ENCODE results near the gene MED26. TPM values are rescaled to one million over a fixed set of nuclear protein-coding genes. Genes with fewer than 3 reads are reported as not detected.

Gene MED26
- total RNA-seq, 6 donors from 2014 or later, result 12.6 to 26.5 (median 13.8) TPM

GRCh38 chr19:16591803-16592556, 36.0 kb downstream of the MED26 start:
- peaks cover 55 to 85% (median 65%) of the 10 kb centered on the region in 4 donors for H3K4me1 ChIP-seq
- H3K9me3 ChIP-seq, result no peaks in the 10 kb centered on the region
- H3K27me3 ChIP-seq, result no peaks in the 10 kb centered on the region
- no peak for ATAC-seq (ENCODE audit: low FRiP score in 2 of 2)
- no peak overlapping the region for H3K27ac ChIP-seq
- 69 to 71% methylated on average over 9 to 10 of the region's 10 CpGs for WGBS, 2 donors
- TF ChIP-seq CTCF (IDR thresholded peaks at IDR 0.05) (no peak), POLR2AphosphoS5 (IDR thresholded peaks at IDR 0.05) (no peak), EP300 (IDR thresholded peaks at IDR 0.05) (no peak), POLR2A (IDR thresholded peaks at IDR 0.05) (no peak)
- H3K4me3 ChIP-seq, result no peak overlapping the region
- H3K36me3 ChIP-seq, result no peaks in the 10 kb centered on the region
- no peak for DNase-seq

DNA sequence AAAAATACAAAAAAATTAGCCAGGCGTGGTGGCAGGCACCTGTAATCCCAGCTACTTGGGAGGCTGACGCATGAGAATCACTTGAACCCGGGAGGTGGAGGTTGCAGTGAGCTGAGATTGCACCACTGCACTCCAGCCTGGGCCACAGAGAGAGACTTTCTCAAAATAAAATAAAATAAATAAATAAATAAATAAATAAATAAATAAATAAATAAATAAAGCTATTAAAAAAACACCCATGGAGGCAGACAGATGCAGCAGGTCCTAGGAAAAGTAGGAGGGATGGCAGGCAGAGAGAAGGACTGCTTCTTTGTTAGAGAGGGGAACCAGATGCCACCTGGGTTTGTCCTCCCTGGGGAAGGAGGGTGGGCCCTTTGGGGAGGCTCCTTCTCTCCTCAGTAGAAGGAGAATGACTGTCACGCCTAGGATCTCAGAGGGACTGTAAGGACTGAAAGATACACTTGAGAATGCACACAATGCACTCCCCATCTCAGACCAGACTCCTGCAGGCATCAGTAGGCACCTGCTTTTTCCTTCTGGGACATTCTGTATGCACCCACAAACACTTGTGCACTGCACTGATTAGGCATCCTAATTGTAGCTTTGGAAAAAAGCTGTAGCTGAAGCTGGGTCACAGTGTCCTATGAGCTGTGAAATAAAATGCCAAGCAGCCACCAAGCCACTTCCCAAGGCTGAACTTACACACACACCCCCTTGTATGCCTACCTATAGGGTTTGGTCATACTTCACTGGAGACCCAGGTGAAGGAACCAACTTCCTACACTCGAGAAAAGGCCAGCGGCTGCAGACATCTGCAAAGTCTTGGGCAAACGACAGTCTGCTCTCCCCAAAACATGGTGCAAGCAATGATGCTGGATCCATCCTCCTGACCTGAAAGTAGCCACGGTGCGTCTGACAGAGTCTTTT, 36.9 kb downstream of the MED26 start:
- ATAC-seq (ENCODE audit: low FRiP score in 2 of 2) (no peak), DNase-seq (no peak)
- Histone ChIP-seq H3K27me3 (no peaks in the 10 kb centered on the region), H3K4me3 (no peak overlapping the region), H3K36me3 (no peaks in the 10 kb centered on the region), H3K9me3 (no peaks in the 10 kb centered on the region), H3K4me1 (peaks cover 64 to 90% (median 72%) of the 10 kb centered on the region in 4 donors), H3K27ac (no peak overlapping the region)
- WGBS, 2 donors, result 84 to 92% methylated on average over 9 of the region's 9 CpGs
- TF ChIP-seq CTCF (IDR thresholded peaks at IDR 0.05) (no peak), POLR2A (IDR thresholded peaks at IDR 0.05) (no peak), EP300 (IDR thresholded peaks at IDR 0.05) (no peak), POLR2AphosphoS5 (IDR thresholded peaks at IDR 0.05) (no peak)

DNA sequence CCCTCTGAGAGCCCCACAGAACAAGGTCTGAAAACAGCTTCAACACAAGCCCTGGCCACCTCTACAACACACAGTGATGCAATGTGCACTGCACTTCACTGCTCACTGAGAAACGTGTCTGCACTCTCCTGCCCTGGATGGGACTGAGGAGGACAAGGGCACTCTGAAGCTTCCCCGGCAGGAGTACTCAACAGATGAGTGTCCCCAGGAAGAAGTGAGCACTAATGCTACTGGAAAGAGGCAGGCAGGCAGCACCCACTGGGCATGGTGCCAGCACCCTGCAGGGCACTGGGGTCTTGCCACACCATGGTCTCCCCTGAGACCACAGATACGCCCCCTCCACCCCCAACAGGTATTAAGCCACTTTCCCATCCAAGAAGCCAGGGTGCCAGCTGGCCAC, 38.1 kb downstream of the MED26 start:
- Histone ChIP-seq H3K9me3 (no peaks in the 10 kb centered on the region), H3K27me3 (no peaks in the 10 kb centered on the region), H3K27ac (no peak overlapping the region), H3K36me3 (no peaks in the 10 kb centered on the region), H3K4me1 (peaks cover 72 to 90% (median 81%) of the 10 kb centered on the region in 4 donors), H3K4me3 (no peak overlapping the region)
- peak in 1 of 2 donors; percentile 78 for DNase-seq
- no peak for ATAC-seq (ENCODE audit: low FRiP score in 2 of 2)
- WGBS, 2 donors, result 67% methylated on average over 3 of the region's 3 CpGs; no CpG with 5 or more reads in 1 of the 2 donors
- TF ChIP-seq EP300 (IDR thresholded peaks at IDR 0.05), result peak in 1 of 4 donors; percentile 63
- TF ChIP-seq POLR2AphosphoS5 (IDR thresholded peaks at IDR 0.05), result peak; percentile 27 to 43
- TF ChIP-seq POLR2A (IDR thresholded peaks at IDR 0.05), result no peak
- TF ChIP-seq CTCF (IDR thresholded peaks at IDR 0.05), result no peak

- 75 to 88% methylated on average over 5 to 11 of the region's 11 CpGs for WGBS, 2 donors
- H3K27ac ChIP-seq, result peak overlapping the region in 1 of 4 donors; percentile 72
- ATAC-seq (ENCODE audit: low FRiP score in 2 of 2) (no peak), DNase-seq (no peak)
- no peaks in the 10 kb centered on the region for H3K27me3 ChIP-seq
- H3K36me3 ChIP-seq, result no peaks in the 10 kb centered on the region
- H3K4me1 ChIP-seq, result peaks cover 72 to 90% (median 83%) of the 10 kb centered on the region in 4 donors
- no peaks in the 10 kb centered on the region for H3K9me3 ChIP-seq
- H3K4me3 ChIP-seq, result no peak overlapping the region
- TF ChIP-seq CTCF (IDR thresholded peaks at IDR 0.05) (no peak), POLR2AphosphoS5 (IDR thresholded peaks at IDR 0.05) (no peak), EP300 (IDR thresholded peaks at IDR 0.05) (no peak), POLR2A (IDR thresholded peaks at IDR 0.05) (no peak)
Observed at GRCh38 chr19:16588824-16589577, 39.0 kb downstream of the MED26 start.
